Cardiac fibroblast (primary cell): ENCODE measurements around the gene RPS6KL1.

Source experiments
- DNase-seq, 2 donors: peaks; one replicate each; pipeline versions ENCODE4 v3.0.0 to v3.0.0-alpha.2; 2010; ENCODE audit warnings: low read depth in 2 of 2
- H3K4me3 ChIP-seq, 2 donors: replicated peaks in 1 of 2; 1 replicate in 1 of 2; 2 replicates in 1 of 2; pipeline ENCODE4 v1.5.1; 2011; ENCODE audit warnings: low read depth in 2 of 2, low read length in 2 of 2, mild to moderate bottlenecking in 2 of 2, moderate library complexity in 1 of 2
- CTCF ChIP-seq: IDR thresholded peaks from one replicate; pipeline ENCODE4 v1.5.1; 2011; ENCODE audit warnings: low read depth, mild to moderate bottlenecking, low read length, inconsistent platforms

The RPS6KL1 gene

GRCh38 chr14:74865156-74865555, 57.9 kb downstream of the RPS6KL1 start:
- no peak for DNase-seq
- no peak overlapping the region for H3K4me3 ChIP-seq
- no peak for TF ChIP-seq CTCF

GRCh38 chr14:74864198-74864597, 58.9 kb downstream of the RPS6KL1 start:
- DNase-seq, result no peak
- no peak overlapping the region for H3K4me3 ChIP-seq
- TF ChIP-seq CTCF, result no peak

GRCh38 chr14:74863274-74863673, 59.8 kb downstream of the RPS6KL1 start:
- no peak for TF ChIP-seq CTCF
- no peak overlapping the region for H3K4me3 ChIP-seq
- no peak for DNase-seq

- TF ChIP-seq CTCF, result no peak
- DNase-seq, result no peak
- H3K4me3 ChIP-seq, result no peak overlapping the region
Observed at GRCh38 chr14:74861734-74862090, 61.3 kb downstream of the RPS6KL1 start.

GRCh38 chr14:74860899-74861733, 61.9 kb downstream of the RPS6KL1 start:
- DNase-seq, result peak; percentile 90 to 91
- H3K4me3 ChIP-seq, result no peak overlapping the region
- peak; percentile 90 for TF ChIP-seq CTCF

GRCh38 chr14:74859757-74860552, 63.1 kb downstream of the RPS6KL1 start:
- no peak for TF ChIP-seq CTCF
- DNase-seq, result no peak
- H3K4me3 ChIP-seq, result no peak overlapping the region
